Body of pancreas (tissue), 4 donors: ENCODE data around the gene GMPPB.
"Not testable (repeated sequence)": the region's sequence is repeated elsewhere in the genome, so short reads cannot be mapped to it uniquely, and the experiment has no call there.

Experiments
- CTCF ChIP-seq, 7 experiments: fragments of 450-650 bp in 4 of 7; fragments of 200-600 bp in 3 of 7; sonication (generic) in 3 of 7; IDR thresholded peaks; one replicate each; pipeline ENCODE4 v1.5.1; 2016 to 2019; ENCODE audit warnings: antibody characterized with exemption in 7 of 7
- POLR2A ChIP-seq, 3 donors: fragments of 450-650 bp; IDR thresholded peaks; one replicate each; pipeline ENCODE4 v1.6.1; 2016; ENCODE audit warnings: antibody characterized with exemption in 3 of 3, mild to moderate bottlenecking in 2 of 3

GRCh38 chr3:49689908-49690624 is 33.7 kb downstream of the GMPPB start:
- TF ChIP-seq POLR2A, CTCF (IDR thresholded peaks at IDR 0.05): not testable (repeated sequence)
